ENCODE measurements around the gene MT1HL1.

MT1HL1 gene

GRCh38 chr1:236997361-236997760 lies 6.9 kb downstream of the MT1HL1 start:
- H3F3A ChIP-seq (ENCODE audit: insufficient read depth, low read length): no peaks in the 10 kb centered on the region
- no peak overlapping the region for H2AFZ ChIP-seq (ENCODE audit: low read length)
- H4K20me1 ChIP-seq (ENCODE audit: insufficient read depth, low read length): no peaks in the 10 kb centered on the region
- no peaks in the 10 kb centered on the region for H3K9me3 ChIP-seq (ENCODE audit: low read length)
- H3K27ac ChIP-seq (ENCODE audit: low read depth, low read length, poor library complexity, severe bottlenecking): no peak overlapping the region
- no peak overlapping the region for H3K9ac ChIP-seq (ENCODE audit: low read length)
- no peak overlapping the region for H3K4me3 ChIP-seq (ENCODE audit: low read depth, low read length, poor library complexity, severe bottlenecking)
- H3K4me1 ChIP-seq (ENCODE audit: insufficient read depth, low read length, severe bottlenecking): no peaks in the 10 kb centered on the region
- no peak for TF ChIP-seq EZH2 (IDR thresholded peaks at IDR 0.05; ENCODE audit: borderline replicate concordance, low read length)
- TF ChIP-seq, protein P1, sequence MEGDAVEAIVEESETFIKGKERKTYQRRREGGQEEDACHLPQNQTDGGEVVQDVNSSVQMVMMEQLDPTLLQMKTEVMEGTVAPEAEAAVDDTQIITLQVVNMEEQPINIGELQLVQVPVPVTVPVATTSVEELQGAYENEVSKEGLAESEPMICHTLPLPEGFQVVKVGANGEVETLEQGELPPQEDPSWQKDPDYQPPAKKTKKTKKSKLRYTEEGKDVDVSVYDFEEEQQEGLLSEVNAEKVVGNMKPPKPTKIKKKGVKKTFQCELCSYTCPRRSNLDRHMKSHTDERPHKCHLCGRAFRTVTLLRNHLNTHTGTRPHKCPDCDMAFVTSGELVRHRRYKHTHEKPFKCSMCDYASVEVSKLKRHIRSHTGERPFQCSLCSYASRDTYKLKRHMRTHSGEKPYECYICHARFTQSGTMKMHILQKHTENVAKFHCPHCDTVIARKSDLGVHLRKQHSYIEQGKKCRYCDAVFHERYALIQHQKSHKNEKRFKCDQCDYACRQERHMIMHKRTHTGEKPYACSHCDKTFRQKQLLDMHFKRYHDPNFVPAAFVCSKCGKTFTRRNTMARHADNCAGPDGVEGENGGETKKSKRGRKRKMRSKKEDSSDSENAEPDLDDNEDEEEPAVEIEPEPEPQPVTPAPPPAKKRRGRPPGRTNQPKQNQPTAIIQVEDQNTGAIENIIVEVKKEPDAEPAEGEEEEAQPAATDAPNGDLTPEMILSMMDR (IDR thresholded peaks at IDR 0.05; ENCODE audit: low read length): no peak
- H3K36me3 ChIP-seq (ENCODE audit: insufficient read depth, low read length): no peaks in the 10 kb centered on the region
- H3K9me2 ChIP-seq (ENCODE audit: low read depth, low read length): no peaks in the 10 kb centered on the region
- no peaks in the 10 kb centered on the region for H3K79me2 ChIP-seq (ENCODE audit: insufficient read depth, low read length)
- H3K27me3 ChIP-seq (ENCODE audit: insufficient read depth, low read length): no peaks in the 10 kb centered on the region
- H3K4me2 ChIP-seq (ENCODE audit: low read length): no peak overlapping the region

- H3K4me3 ChIP-seq (ENCODE audit: low read depth, low read length, poor library complexity, severe bottlenecking): no peak overlapping the region
- no peaks in the 10 kb centered on the region for H3K9me3 ChIP-seq (ENCODE audit: low read length)
- TF ChIP-seq, protein P1 (IDR thresholded peaks at IDR 0.05; ENCODE audit: low read length): no peak
- TF ChIP-seq EZH2 (IDR thresholded peaks at IDR 0.05; ENCODE audit: borderline replicate concordance, low read length): no peak
- no peak overlapping the region for H3K27ac ChIP-seq (ENCODE audit: low read depth, low read length, poor library complexity, severe bottlenecking)
- H4K20me1 ChIP-seq (ENCODE audit: insufficient read depth, low read length): no peaks in the 10 kb centered on the region
- H3K9ac ChIP-seq (ENCODE audit: low read length): no peak overlapping the region
- no peaks in the 10 kb centered on the region for H3K36me3 ChIP-seq (ENCODE audit: insufficient read depth, low read length)
- H3K4me2 ChIP-seq (ENCODE audit: low read length): no peak overlapping the region
- H3K79me2 ChIP-seq (ENCODE audit: insufficient read depth, low read length): no peaks in the 10 kb centered on the region
- H3K4me1 ChIP-seq (ENCODE audit: insufficient read depth, low read length, severe bottlenecking): no peaks in the 10 kb centered on the region
- no peak overlapping the region for H2AFZ ChIP-seq (ENCODE audit: low read length)
- no peaks in the 10 kb centered on the region for H3F3A ChIP-seq (ENCODE audit: insufficient read depth, low read length)
- H3K27me3 ChIP-seq (ENCODE audit: insufficient read depth, low read length): no peaks in the 10 kb centered on the region
- H3K9me2 ChIP-seq (ENCODE audit: low read depth, low read length): no peaks in the 10 kb centered on the region
These were observed 9.8 kb downstream of the MT1HL1 start for GRCh38 chr1:236994450-236994849.

- no peaks in the 10 kb centered on the region for H4K20me1 ChIP-seq (ENCODE audit: insufficient read depth, low read length)
- no peak overlapping the region for H3K27ac ChIP-seq (ENCODE audit: low read depth, low read length, poor library complexity, severe bottlenecking)
- H3K9ac ChIP-seq (ENCODE audit: low read length): no peak overlapping the region
- no peak overlapping the region for H3K4me2 ChIP-seq (ENCODE audit: low read length)
- H3K9me2 ChIP-seq (ENCODE audit: low read depth, low read length): no peaks in the 10 kb centered on the region
- H3K27me3 ChIP-seq (ENCODE audit: insufficient read depth, low read length): no peaks in the 10 kb centered on the region
- no peaks in the 10 kb centered on the region for H3K79me2 ChIP-seq (ENCODE audit: insufficient read depth, low read length)
- H3K4me3 ChIP-seq (ENCODE audit: low read depth, low read length, poor library complexity, severe bottlenecking): no peak overlapping the region
- no peaks in the 10 kb centered on the region for H3K9me3 ChIP-seq (ENCODE audit: low read length)
- TF ChIP-seq EZH2 (IDR thresholded peaks at IDR 0.05; ENCODE audit: borderline replicate concordance, low read length): no peak
- TF ChIP-seq, protein P1 (IDR thresholded peaks at IDR 0.05; ENCODE audit: low read length): no peak
- no peaks in the 10 kb centered on the region for H3K4me1 ChIP-seq (ENCODE audit: insufficient read depth, low read length, severe bottlenecking)
- H2AFZ ChIP-seq (ENCODE audit: low read length): no peak overlapping the region
- H3F3A ChIP-seq (ENCODE audit: insufficient read depth, low read length): no peaks in the 10 kb centered on the region
- no peaks in the 10 kb centered on the region for H3K36me3 ChIP-seq (ENCODE audit: insufficient read depth, low read length)
These were observed 11.8 kb downstream of the MT1HL1 start for GRCh38 chr1:236992449-236992848.
